ENCODE data around the gene MXRA8. TPM values are rescaled to one million over a fixed set of nuclear protein-coding genes. Genes with fewer than 3 reads are reported as not detected.

The MXRA8 gene
- total RNA-seq, 1 experiment from 2014 or later: 25.3 TPM

GRCh38 chr1:1324084-1324523 lies 34.3 kb downstream of the MXRA8 start:
- H3K27me3 ChIP-seq (ENCODE audit: low read length): no peaks in the 10 kb centered on the region
- ChIA-PET CTCF (no interaction called here), POLR2A (ENCODE audit: unreplicated experiment) (no interaction called here)
- intact Hi-C loops (cut with micrococcal nuclease): no loop called here
- H3K9me3 ChIP-seq (ENCODE audit: low read length): no peaks in the 10 kb centered on the region
- H3F3A ChIP-seq (ENCODE audit: low read length, unreplicated experiment): peaks cover 1% of the 10 kb centered on the region
- ATAC-seq: no peak; the same call in 1 of the 2 replicates
- no peaks in the 10 kb centered on the region for H3K9me2 ChIP-seq (replicated peaks; ENCODE audit: low read length)
- peaks cover 17% of the 10 kb centered on the region; the same call in 1 of the 2 replicates for H3K36me3 ChIP-seq (ENCODE audit: low read depth, low read length)
- DNase-seq: no peak
- H3K4me2 ChIP-seq (ENCODE audit: low read length): peak overlapping the region; percentile 97
- TF ChIP-seq EZH2 (IDR thresholded peaks at IDR 0.05; ENCODE audit: low read length, unreplicated experiment) (no peak), CTCF (conservative IDR thresholded peaks at IDR 0.05; ENCODE audit: low read depth, low read length) (no peak), EZH2phosphoT487 (IDR thresholded peaks at IDR 0.05; ENCODE audit: borderline replicate concordance, low read length) (no peak)
- peaks cover 75% of the 10 kb centered on the region for H3K79me2 ChIP-seq (ENCODE audit: low read length)
- H3K27ac ChIP-seq (ENCODE audit: low read length): peak overlapping the region; percentile 46
- peak overlapping the region; percentile 90 for H3K4me3 ChIP-seq (ENCODE audit: low read length)
- peaks cover 32% of the 10 kb centered on the region for H3K4me1 ChIP-seq (ENCODE audit: insufficient read depth, low read length)
- H2AFZ ChIP-seq (ENCODE audit: low read length): peak overlapping the region; percentile 62
- no TSS peak for BruUV-seq (replicated peaks)
- H4K20me1 ChIP-seq (ENCODE audit: low read length): peaks cover 29% of the 10 kb centered on the region
- H3K9ac ChIP-seq (ENCODE audit: low read length): peak overlapping the region; percentile 95

DNA sequence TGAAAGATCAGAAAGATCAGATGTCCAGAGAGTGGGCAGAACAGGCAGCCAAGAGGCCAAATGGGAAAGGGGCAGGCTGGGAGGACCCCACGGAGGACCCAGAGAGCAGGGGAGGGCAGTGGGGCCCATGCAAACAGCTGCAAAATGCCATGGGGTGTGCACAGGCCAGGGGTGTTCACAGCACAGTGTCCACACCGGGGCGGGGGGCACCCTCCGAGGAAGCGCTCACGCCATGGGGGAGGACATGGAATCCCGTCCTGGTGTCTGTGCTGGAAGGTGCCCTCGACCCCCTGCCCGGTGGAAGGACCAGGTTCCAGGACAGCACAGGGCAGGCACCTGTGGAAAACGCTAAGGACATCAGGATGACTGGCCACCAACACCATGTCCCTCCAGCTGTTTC lies 35.4 kb downstream of the MXRA8 start:
- peak overlapping the region; percentile 84 for H3K4me2 ChIP-seq (ENCODE audit: low read length)
- no peaks in the 10 kb centered on the region for H3K27me3 ChIP-seq (ENCODE audit: low read length)
- peaks cover 9% of the 10 kb centered on the region for H3F3A ChIP-seq (ENCODE audit: low read length, unreplicated experiment)
- H3K79me2 ChIP-seq (ENCODE audit: low read length): peaks cover 80% of the 10 kb centered on the region
- no peak overlapping the region for H3K27ac ChIP-seq (ENCODE audit: low read length)
- ChIA-PET POLR2A (ENCODE audit: unreplicated experiment) (no interaction called here), CTCF (no interaction called here)
- H2AFZ ChIP-seq (ENCODE audit: low read length): no peak overlapping the region
- H3K36me3 ChIP-seq (ENCODE audit: low read depth, low read length): peaks cover 22% of the 10 kb centered on the region; the same call in 1 of the 2 replicates
- no peaks in the 10 kb centered on the region for H3K9me3 ChIP-seq (ENCODE audit: low read length)
- H3K4me1 ChIP-seq (ENCODE audit: insufficient read depth, low read length): peaks cover 42% of the 10 kb centered on the region
- H3K9ac ChIP-seq (ENCODE audit: low read length): peak overlapping the region; percentile 16; the same call in 1 of the 2 replicates
- TF ChIP-seq EZH2 (IDR thresholded peaks at IDR 0.05; ENCODE audit: low read length, unreplicated experiment): no peak
- TF ChIP-seq EZH2phosphoT487 (IDR thresholded peaks at IDR 0.05; ENCODE audit: borderline replicate concordance, low read length): no peak
- TF ChIP-seq CTCF (conservative IDR thresholded peaks at IDR 0.05; ENCODE audit: low read depth, low read length): no peak
- peak overlapping the region; percentile 60 for H3K4me3 ChIP-seq (ENCODE audit: low read length)
- DNase-seq (no peak), ATAC-seq (no peak)
- H3K9me2 ChIP-seq (replicated peaks; ENCODE audit: low read length): no peaks in the 10 kb centered on the region
- peaks cover 29% of the 10 kb centered on the region for H4K20me1 ChIP-seq (ENCODE audit: low read length)
- intact Hi-C loops (cut with micrococcal nuclease): no loop called here
- no TSS peak for BruUV-seq (replicated peaks)

DNA sequence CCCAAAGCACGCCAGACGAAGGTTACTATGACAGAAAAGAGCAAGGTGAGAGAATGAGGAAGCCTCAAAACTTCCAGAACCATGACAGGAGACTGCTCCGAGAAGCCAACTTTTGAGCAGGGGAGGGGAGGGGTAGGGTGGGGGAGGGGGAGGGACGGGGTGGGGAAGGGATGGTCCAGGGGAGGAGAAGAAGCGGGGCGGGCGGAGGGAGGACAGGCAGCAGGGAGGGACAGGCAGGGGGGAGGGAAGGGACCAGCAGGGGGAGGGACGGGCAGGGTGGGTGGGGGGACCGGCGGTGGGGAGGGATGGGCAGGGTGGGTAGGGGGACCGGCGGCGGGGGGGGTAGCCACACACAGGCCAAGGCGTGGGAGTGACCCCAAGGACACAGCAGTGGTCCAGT lies 35.9 kb downstream of the MXRA8 start:
- H3K4me3 ChIP-seq (ENCODE audit: low read length): no peak overlapping the region
- no peak for TF ChIP-seq EZH2 (IDR thresholded peaks at IDR 0.05; ENCODE audit: low read length, unreplicated experiment)
- TF ChIP-seq CTCF (conservative IDR thresholded peaks at IDR 0.05; ENCODE audit: low read depth, low read length): no peak
- TF ChIP-seq EZH2phosphoT487 (IDR thresholded peaks at IDR 0.05; ENCODE audit: borderline replicate concordance, low read length): no peak
- H3K9ac ChIP-seq (ENCODE audit: low read length): no peak overlapping the region
- intact Hi-C loops (cut with micrococcal nuclease): no loop called here
- H3K27me3 ChIP-seq (ENCODE audit: low read length): no peaks in the 10 kb centered on the region
- peaks cover 25% of the 10 kb centered on the region; the same call in 1 of the 2 replicates for H3K36me3 ChIP-seq (ENCODE audit: low read depth, low read length)
- POLR2A ChIA-PET (ENCODE audit: unreplicated experiment): no interaction called here
- no peak overlapping the region for H3K27ac ChIP-seq (ENCODE audit: low read length)
- ATAC-seq: no peak
- DNase-seq: no peak
- no peak overlapping the region for H3K4me2 ChIP-seq (ENCODE audit: low read length)
- peaks cover 9% of the 10 kb centered on the region for H3F3A ChIP-seq (ENCODE audit: low read length, unreplicated experiment)
- no peak overlapping the region for H2AFZ ChIP-seq (ENCODE audit: low read length)
- H3K9me3 ChIP-seq (ENCODE audit: low read length): no peaks in the 10 kb centered on the region
- peaks cover 48% of the 10 kb centered on the region for H3K4me1 ChIP-seq (ENCODE audit: insufficient read depth, low read length)
- H4K20me1 ChIP-seq (ENCODE audit: low read length): peaks cover 29% of the 10 kb centered on the region
- H3K9me2 ChIP-seq (replicated peaks; ENCODE audit: low read length): no peaks in the 10 kb centered on the region
- CTCF ChIA-PET: no interaction called here
- BruUV-seq (replicated peaks): no TSS peak
- peaks cover 84% of the 10 kb centered on the region for H3K79me2 ChIP-seq (ENCODE audit: low read length)

Measured in PC-3 (cell line).